Bronchial epithelial cell (primary cell): ENCODE data around the gene GRK3. TPM values are rescaled to one million over a fixed set of nuclear protein-coding genes. Genes with fewer than 3 reads are reported as not detected.
"Not testable (repeated sequence)": the region's sequence is repeated elsewhere in the genome, so short reads cannot be mapped to it uniquely, and the experiment has no call there.

Experiments used
- DNase-seq: peaks from one replicate; pipeline ENCODE4 v3.0.0-alpha.2; 2010; ENCODE audit warnings: low read depth
- FAIRE-seq: peaks from 2 replicates; lab custom pipeline; 2011; peaks lifted over from hg19 to GRCh38; lab: Jason Lieb, UNC
- H3K27me3 ChIP-seq: 2 replicates; pipeline ENCODE4 v1.5.1; 2011; ENCODE audit warnings: low read length; ENCODE audit not compliant: control insufficient read depth, insufficient read depth
- H3K36me3 ChIP-seq: 2 replicates; pipeline ENCODE4 v1.5.1; 2011; ENCODE audit warnings: low read length; ENCODE audit not compliant: control insufficient read depth, insufficient read depth
- H3K4me3 ChIP-seq: 2 replicates; pipeline ENCODE4 v1.5.1; 2011; ENCODE audit warnings: mild to moderate bottlenecking, low read depth, low read length, control low read depth
- CTCF ChIP-seq: IDR thresholded peaks from 2 replicates; pipeline ENCODE4 v1.5.1; 2011; ENCODE audit warnings: mild to moderate bottlenecking, moderate library complexity, low read length, control low read depth, inconsistent platforms; ENCODE audit not compliant: insufficient read depth, severe bottlenecking
- total RNA-seq: library from RNA; depleted of rRNA; stranded (reverse); fragments of >200 nt; gene quantifications from 2 replicates; pipeline ENCODE4 v1.2.1, GENCODE V29; 2014

Gene GRK3
- total RNA-seq, 1 donor from 2014 or later: 4.2 TPM

DNA sequence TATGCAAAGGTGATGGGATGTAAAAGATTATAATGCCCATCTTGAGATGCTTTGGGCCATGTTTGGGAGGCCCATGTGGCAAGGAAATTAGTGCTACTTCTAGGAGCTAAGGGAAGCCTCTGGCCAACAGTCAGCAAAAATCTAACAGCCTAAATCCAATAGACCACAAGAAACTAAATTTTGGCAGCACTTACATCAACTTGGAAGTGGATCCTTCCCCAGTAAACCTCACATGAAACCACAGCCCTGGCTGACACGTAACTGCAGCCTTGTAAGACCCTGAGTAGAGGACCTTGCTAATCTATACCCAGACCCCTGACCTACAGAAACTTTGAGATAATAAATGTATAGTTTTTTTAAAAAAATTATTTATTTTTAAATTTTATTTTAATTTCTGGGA, 13.1 kb upstream of the GRK3 start:
- no peak for FAIRE-seq
- Histone ChIP-seq H3K4me3 (no peak overlapping the region), H3K36me3 (no peaks in the 10 kb centered on the region), H3K27me3 (peaks cover 2% of the 10 kb centered on the region)
- no peak for DNase-seq
- TF ChIP-seq CTCF: no peak

DNA sequence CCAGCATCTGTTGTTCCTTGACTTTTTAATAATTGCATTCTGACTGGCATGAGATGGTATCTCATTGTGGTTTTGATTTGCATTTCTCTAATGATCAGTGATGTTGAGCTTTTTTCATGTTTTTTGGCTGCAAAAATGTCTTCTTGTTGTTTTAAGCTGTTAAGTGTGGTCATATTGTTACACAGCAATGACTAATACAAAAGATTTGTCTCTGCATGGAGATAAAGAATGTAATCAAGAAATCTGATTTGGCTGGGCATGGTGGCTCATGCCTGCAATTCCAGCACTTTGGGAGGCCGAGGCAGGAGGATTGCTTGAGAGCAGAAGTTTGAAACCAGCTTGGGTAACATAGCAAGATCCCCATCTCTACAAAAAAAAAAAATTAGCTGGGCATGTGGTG, 12.1 kb upstream of the GRK3 start:
- not testable (repeated sequence) for H3K27me3 ChIP-seq, H3K4me3 ChIP-seq, H3K36me3 ChIP-seq, FAIRE-seq
- DNase-seq: peak; percentile 46

DNA sequence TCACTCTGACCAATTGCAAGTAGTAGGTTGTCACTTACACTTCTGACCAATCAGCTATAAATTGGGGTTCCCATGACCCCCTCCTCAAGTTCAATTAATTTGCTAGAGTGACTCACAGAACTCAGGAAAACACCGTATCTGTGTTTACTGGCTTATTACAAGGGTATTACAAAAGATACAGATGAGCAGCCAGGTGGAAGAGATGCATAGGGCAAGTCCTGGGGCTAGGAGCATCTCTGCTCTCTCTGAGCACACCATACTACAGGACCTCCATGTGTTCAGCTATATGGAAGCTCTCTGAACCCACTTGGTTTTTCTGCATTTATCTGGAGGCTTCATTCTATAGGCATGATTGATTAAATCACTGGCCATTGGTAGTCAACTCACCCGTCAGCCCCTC, 11.3 kb upstream of the GRK3 start:
- Histone ChIP-seq H3K4me3 (no peak overlapping the region), H3K27me3 (peaks cover 2% of the 10 kb centered on the region), H3K36me3 (no peaks in the 10 kb centered on the region)
- TF ChIP-seq CTCF: no peak
- no peak for DNase-seq
- FAIRE-seq: no peak

- H3K36me3 ChIP-seq: no peaks in the 10 kb centered on the region
- DNase-seq: no peak
- H3K4me3 ChIP-seq: no peak overlapping the region
- FAIRE-seq: no peak
- H3K27me3 ChIP-seq: peaks cover 2% of the 10 kb centered on the region
- TF ChIP-seq CTCF: no peak
These were observed 10.2 kb upstream of the GRK3 start for GRCh38 chr22:25554238-25554671.

- no peak for TF ChIP-seq CTCF
- DNase-seq: no peak
- no peak for FAIRE-seq
- H3K36me3 ChIP-seq: no peaks in the 10 kb centered on the region
- peaks cover 2% of the 10 kb centered on the region for H3K27me3 ChIP-seq
- H3K4me3 ChIP-seq: no peak overlapping the region
These were observed 9.8 kb upstream of the GRK3 start for GRCh38 chr22:25554689-25555088.

GRCh38 chr22:25555586-25555985, 8.9 kb upstream of the GRK3 start:
- FAIRE-seq: no peak
- no peak for DNase-seq
- H3K36me3 ChIP-seq: no peaks in the 10 kb centered on the region
- no peak overlapping the region for H3K4me3 ChIP-seq
- no peak for TF ChIP-seq CTCF
- peaks cover 2% of the 10 kb centered on the region for H3K27me3 ChIP-seq
